GM18519 (cell line): Measurements from ENCODE around the gene PAPPA2.
"Not testable (repeated sequence)": the region's sequence is repeated elsewhere in the genome, so short reads cannot be mapped to it uniquely, and the experiment has no call there.

ENCODE experiments used
- ATAC-seq: cut with Tn5 transposase; IDR thresholded peaks from one replicate; pipeline ENCODE4 v1.9.1; 2021; ENCODE audit warnings: mild to moderate bottlenecking, moderate library complexity; ENCODE audit not compliant: unreplicated experiment, low FRiP score

PAPPA2 gene

DNA sequence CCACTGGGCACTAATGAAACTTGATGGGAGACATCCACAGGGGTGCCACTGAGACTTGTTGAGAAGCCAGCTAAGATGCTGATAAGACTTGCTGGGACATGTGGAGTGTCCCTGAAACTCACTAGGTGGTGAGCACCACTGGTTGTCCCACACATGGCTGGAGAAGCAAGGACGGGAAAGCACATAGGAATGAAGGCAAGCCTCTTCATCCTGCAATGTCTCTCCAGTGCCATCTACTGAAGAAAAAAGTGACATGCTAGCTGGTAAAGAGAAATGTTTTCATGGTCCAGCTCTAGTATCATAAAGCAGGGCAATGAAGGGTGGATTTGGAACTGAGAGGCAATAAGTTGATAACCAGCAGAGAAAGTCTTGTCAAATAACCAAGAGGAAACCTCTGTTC, 283.0 kb downstream of the PAPPA2 start:
- no peak for ATAC-seq

DNA sequence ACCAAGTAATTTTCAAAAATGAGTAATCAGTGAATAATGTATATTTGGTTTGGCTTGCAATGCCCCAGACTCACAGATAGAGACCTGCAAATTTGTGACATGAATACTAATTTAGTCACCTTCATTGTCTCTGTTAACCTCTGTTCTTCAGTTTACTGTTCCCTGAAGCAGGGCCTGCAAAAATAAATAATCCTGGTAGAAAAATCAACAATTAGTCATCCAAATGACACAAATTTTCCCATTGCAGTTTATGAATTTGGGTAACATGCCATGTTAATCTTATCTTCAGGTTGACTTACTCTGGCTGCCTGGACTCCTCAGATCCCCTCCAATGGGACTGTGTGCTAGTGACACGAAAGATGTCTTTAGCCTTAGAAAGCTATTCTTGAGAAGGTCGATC, 289.5 kb downstream of the PAPPA2 start:
- ATAC-seq: no peak

DNA sequence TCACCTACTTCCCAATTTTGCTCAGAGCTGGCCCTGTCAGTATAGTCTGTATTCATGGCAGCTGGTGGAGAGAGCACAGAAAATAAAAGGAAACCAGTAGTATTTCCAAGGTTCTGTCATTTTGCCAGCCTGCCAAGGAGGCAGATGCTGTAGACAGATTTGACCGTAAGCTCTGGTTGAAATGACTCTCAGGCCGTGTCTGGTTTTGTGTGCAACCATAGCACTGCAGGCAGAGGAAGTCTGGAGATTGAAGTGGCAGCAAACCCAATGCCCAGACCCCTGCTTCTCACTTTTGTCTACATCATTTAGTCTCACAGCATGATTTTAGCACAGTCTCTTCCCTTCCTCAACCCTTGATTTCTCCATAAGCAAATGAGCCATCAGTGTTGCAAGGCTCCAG, 291.7 kb downstream of the PAPPA2 start:
- no peak for ATAC-seq

DNA sequence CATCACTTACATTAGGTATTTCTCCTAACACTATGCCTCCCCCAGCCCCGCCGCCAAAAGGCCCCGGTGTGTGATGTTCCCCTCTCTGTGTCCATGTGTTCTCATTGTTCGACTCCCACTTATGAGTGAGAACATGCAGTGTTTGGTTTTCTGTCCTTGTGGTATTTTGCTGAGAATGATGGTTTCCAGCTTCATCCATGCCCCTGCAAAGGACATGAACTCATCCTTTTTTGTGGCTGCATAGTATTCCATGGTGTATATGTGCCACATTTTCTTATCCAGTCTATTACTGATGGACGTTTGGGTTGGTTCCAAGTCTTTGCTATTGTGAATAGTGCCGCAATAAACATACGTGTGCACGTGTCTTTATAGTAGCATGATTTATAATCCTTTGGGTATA, 293.8 kb downstream of the PAPPA2 start:
- not testable (repeated sequence) for ATAC-seq

DNA sequence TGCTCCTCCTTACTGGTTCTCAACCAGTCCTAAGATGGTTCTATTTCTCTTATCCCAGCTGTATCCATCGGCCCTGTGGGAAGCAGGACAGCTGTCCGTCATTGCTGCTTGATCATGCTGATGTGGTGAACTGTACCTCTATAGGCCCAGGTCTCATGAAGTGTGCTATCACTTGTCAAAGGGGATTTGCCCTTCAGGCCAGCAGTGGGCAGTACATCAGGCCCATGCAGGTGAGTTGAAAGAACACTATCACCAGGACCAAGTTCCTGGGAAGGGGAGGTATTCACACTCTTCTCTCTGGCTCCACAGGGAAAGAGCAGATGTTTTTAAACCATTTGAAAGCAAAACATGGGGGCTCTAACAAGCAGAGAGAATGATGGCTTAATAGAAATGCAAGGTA, 302.6 kb downstream of the PAPPA2 start:
- ATAC-seq: no peak

DNA sequence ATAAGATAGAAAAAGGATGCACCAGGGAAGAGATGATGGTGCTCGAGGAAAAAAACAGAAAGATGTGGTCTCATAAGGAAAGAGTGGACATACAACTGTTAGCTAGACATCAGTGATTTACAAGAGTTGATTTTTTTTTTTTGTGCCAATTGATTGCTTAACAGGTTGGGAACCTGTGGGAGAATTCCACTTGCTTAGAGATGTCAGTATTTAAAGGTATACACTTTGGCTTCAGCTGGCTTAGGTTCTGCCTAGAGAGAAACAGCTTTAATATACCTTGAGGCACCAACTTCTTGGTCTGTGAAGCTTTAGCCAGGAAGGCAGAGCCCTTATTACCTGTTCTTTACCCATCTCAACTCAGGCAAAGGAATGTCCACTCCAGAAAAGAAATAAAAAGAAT, 303.8 kb downstream of the PAPPA2 start:
- no peak for ATAC-seq

DNA sequence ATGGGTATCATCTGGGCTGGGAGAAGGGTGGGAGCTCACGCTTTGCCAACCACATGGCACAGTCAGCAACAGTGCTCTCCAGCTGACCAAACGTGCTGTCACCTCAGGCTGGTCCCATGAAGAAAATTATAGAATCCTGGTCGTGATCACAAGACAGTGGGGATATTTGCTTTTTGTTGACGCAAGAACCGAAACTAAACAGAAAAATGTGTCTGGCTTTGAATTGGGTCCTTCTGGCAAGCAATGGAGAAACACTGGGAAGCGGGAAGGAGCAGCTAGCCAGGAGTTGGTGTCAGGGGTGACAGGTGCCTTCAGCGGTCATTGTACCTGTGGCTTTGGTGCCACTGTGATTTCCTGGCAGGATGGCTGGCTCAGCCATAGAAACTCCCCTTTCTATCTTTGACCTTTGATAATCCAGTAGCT, 304.8 kb downstream of the PAPPA2 start:
- no peak for ATAC-seq

DNA sequence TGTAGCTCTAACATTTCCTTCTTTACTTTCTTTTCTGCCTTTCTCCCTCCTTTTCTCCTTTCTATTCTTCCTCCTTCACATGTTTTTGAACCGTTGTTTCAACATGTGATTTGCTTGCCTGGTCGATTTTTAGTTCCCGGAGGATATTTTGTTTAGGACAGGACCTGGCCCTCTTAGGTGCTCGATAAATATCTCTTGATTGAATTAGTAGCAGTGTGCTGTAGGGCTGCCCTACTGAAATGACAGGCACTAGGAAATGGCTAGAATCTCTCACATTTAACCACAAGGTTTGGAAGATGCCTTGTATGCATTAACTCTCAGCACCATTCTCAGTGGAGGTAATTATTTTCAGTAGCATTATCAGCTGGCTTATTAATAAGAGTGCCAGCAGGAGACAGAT, 305.6 kb downstream of the PAPPA2 start:
- no peak for ATAC-seq

DNA sequence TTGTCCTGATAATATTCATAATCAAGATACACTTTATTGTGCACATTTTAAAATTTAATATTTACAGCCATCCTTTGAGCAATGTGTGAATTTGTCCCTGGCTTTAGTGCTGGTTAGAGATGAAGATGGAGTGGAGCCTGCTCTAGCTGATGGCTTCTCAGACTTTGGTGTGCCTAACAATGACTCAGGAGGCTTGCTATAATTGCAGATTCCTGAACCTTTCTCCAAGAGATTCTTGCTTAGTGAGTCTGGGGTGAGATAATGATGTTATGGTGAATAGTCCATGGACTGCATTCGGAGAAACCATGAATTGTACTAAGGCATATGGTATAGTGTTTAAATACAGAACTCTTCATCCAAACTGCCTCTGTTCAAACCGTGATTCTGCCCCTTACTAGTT, 307.1 kb downstream of the PAPPA2 start:
- no peak for ATAC-seq

DNA sequence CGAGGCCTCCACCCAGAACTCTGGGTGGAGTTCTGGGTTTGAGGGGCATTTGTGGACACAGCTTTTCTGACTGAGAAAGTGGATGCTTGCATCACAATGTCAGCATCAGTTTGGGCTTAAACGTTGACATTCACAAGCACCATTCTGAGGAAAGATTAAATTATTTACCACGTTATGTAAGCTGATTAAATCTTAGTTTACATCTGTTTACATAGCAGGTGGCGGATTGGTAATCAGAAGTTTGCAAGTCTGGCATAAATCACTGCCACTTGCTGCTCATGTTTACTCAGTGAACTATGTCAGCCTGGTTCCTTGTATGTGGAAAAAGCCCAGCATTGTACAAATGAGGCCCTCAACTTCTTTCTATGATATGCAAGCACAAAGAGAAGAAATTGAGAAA, 310.1 kb downstream of the PAPPA2 start:
- ATAC-seq: no peak

DNA sequence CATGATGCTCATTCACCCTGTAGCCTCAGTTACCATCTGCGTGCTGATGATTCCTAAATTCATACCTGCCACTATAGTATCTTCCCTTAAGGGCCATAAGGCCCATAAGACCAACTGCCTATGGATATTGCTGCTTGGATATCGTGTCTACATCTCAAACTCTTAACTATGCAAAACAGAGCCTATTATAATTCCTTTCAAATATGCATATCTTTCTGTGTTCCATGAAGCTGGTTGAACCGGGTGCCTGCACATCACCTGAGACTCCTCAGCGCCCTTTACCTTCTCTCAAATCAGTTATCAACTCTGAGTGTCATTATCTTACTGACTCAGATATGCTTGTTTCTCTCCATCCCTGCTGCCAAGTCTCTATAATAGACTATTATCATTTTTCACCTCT, 311.2 kb downstream of the PAPPA2 start:
- ATAC-seq: no peak

DNA sequence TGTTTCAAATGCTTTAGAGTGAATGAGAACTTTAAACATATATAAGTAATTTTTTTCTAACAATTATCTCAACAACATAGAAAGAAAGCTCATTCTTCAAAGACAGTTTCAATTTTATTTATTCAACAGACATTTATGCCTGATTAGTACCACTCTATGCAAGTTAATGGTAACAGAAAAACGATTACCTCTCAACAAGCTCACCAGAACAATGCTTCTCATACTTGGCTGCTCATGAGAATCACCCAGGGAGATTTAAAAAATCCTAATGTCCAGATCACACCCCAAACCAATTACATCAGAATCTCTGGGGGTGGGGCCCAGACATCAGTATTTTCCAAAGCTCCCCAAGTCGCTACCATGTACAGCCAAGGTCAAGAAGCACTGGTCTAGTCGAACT, 312.4 kb downstream of the PAPPA2 start:
- no peak for ATAC-seq

DNA sequence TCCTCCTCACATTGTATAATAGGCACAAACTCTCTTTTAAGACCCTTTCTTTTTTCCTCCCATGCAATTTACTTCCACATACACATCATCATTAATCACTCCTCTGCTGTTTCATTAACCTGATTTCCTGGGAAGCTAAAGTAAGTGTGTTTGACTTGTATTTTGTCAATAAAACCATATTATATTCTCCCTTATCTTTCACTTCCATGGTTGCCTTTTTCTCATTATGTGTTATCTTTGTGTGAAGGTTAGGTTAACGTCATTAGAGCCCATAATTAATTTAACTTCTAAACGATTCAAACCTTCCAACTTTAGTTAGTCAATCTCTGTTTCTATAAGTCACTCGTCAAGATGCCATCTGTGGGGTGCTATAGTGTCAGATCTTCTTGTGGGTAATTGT, 313.0 kb downstream of the PAPPA2 start:
- no peak for ATAC-seq

DNA sequence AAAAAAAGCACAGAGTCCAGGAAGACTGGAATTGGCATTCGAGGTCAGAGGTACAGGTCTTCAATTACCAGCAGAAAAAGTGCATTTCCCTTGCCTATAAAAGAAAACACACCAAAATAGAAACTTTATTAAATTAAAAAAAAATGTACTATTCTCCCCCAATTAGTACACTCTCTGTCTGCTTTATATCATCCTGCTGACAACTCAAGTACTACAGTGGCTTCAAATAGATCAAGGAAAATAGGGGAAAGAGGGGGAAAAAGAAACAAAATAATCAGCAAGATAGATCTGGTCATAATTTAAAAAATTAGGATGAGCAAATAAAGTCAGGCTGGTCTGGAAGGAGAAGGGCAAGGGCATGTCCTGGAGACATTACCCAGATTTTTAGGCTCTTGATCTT, 315.1 kb downstream of the PAPPA2 start:
- ATAC-seq: no peak

DNA sequence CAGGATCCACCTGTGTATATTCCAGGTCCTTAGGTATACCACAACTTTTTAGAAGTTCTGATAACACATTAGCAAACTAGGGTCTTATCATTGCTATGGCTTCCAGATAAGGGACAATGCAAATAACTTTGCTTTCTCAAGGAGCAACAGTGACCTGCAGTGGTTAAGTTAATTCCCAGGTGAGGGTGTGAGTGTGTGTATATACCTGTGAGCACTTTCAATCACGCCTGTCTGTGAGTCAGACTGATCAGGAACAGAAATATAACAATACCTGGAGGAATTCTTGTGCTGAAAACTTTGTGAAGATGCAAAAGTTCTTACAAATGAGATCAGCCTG, 317.0 kb downstream of the PAPPA2 start:
- ATAC-seq: no peak

DNA sequence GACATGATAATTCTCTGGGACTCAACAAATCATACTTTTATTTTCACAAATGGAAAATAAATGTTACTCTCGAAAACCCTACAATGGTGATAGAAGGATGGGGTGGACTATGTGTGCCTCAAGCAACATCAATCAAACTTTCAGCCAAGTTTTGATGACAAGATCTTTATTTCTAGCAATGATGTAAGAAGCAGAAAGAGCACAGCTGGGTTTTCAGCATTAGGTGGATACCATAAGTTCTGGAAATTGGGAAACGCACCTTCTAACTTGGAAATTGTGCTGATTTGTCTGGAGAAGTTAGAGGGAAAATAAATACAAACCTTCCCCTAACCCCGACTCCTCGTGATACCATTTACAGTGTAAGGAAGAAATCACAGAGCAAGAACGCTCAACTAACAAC, 320.3 kb downstream of the PAPPA2 start:
- ATAC-seq: no peak

DNA sequence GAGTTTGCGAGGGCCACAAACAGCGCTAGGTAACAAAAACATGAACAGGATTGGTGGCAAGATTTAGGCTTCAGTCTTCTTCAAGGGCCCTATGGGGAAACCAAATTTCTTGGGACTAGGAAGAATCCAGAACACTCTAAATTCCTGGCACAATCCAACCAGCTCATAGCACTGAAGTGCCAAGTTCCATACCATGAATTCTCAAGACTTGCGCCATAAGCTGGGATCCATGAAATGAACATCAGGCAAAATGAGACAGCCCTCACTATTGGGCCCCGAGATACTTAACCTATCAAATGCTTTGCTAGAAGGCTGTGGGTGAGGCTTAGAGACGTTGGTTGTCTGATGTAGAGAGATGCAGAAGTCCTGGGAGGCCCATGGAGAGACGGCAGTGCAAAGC, 322.1 kb downstream of the PAPPA2 start:
- no peak for ATAC-seq

DNA sequence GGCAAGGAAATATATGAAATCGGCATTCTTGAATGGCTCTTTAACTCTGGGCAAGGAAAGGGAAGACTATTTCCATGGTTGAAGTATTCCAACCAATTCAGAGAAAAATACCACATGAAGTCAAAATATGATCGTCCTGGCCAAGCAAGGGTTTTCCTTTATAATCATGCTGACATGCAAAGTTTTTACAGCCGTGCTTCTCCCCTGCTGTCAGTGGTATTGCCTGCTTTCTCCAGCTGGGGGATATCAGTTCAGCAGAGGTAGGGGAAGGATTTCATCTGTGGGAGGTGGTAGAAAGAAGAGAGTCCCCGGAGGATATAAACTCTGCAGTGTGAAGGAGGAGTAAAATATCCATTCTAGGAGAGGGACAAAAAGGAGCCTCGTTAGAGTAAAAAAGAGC, 322.8 kb downstream of the PAPPA2 start:
- no peak for ATAC-seq

DNA sequence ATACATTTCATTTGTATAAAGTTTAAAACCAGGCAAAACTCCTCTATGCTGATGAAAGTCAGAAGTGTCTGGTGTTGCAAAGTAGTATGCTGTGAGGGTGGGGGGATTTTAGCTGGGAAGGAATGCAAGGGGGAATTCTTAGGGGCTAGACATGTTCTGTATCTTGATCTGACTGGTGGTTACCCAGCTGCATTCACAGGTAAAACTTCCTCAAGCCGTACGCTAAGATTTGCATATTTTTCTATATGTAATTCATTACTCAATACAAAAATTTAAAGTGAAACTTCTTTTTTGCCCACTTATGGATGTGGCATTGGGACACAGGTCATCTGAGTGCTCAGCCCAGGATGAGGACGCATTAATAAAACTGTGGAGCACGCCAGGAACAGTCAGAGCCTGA, 323.3 kb downstream of the PAPPA2 start:
- no peak for ATAC-seq

DNA sequence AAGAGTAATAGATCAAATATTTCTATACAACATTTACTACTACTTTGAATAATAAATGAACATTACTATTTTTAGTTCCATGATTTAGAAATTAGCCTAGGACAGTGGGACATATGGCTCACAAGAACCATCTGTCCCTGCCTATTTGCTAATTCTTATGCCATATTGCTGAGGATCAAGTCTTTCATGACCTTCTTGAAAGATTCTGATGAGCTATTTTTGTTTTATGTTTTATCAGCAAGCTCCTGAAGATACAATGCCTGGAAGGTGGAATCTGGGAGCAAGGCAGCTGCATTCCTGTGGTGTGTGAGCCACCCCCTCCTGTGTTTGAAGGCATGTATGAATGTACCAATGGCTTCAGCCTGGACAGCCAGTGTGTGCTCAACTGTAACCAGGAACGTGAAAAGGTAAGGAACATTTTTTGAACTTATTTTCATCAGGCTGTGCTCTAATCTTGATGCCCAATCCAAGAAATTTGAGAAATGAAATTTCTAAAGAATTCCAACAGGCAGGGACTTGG, 326.7 kb downstream of the PAPPA2 start:
- ATAC-seq: no peak

DNA sequence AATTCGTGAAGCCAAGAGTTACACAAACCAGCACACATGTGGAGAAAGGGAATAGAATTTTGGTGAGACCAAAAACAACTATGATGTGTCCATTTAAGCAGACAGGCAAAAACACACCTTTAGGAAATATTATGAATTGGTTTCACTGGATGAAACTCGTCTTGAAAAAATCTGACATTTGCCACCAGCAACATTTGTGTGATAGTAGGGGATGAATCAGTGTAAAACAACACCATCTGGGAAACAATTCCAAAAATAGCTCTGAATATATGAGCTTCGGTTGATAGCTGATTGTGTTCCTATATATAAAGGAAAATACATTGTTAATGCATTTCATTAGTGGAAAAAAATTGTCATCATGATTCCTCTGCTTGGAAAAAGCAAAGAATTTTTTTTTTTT, 327.8 kb downstream of the PAPPA2 start:
- no peak for ATAC-seq

DNA sequence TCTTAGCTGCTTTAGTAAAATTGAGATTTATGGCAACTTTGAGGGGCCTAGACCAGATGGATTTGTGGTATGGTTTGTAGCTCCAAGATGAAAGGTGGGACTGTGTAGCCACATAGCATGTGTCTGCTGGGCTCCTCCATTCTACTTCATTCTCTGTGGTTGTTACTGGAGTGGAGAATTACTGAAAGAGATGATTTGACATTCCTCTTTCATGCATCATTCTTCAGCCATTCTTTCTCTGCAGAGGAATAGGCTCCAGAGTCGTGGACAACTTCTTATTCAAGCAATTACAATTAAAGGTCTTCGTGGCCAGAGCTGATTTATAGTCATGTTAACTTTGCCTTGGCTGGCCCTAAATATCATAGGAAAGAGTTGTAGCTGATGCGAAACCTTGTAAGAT, 328.9 kb downstream of the PAPPA2 start:
- ATAC-seq: no peak

DNA sequence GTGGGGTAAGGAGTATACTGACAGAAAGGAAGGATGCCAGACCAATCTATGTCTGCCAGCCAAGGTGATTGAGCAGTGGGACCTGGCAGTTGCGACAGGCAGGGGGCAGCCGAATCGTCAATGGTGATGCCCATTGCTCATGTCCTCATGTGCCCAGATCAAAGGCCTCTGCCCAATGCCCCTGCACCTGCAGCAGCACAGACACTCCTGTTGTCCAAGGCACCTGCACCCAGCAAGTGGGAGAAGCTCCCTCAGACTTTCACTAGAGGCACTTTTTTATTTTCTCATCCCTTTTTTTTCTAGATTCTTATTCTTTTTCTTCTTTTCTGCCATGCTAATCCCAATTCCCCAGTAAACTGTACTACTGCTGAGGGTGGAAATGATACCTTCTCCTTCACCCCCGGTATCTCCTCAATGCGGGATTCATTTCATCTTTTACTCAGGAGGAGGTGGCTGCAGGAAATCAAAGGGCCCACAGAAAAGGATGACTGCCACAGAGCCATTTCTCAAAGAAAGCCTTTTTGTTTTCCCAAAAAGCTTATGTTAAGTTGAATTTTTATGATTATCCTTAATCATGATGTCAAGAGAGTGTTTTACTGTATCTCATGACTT, 332.0 kb downstream of the PAPPA2 start:
- no peak for ATAC-seq
